Astrocyte (in vitro differentiated cells and primary cell): ENCODE measurements around the gene RPLP2. TPM values are rescaled to one million over a fixed set of nuclear protein-coding genes. Genes with fewer than 3 reads are reported as not detected.

Experiments
- DNase-seq: peaks from one replicate; pipeline ENCODE4 v3.0.0-alpha.2; 2010; ENCODE audit warnings: low read depth
- FAIRE-seq: peaks from 2 replicates; lab custom pipeline; 2011; peaks lifted over from hg19 to GRCh38; lab: Jason Lieb, UNC
- H2AFZ ChIP-seq: 2 replicates; pipeline ENCODE4 v1.6.0; 2012; ENCODE audit warnings: low read depth, low read length, inconsistent platforms
- H3K27ac ChIP-seq: 2 replicates; pipeline ENCODE4 v1.5.1; 2011; ENCODE audit warnings: low read depth, low read length, inconsistent platforms
- H3K27me3 ChIP-seq: 2 replicates; pipeline ENCODE4 v1.6.0; 2011; ENCODE audit warnings: low read length, inconsistent platforms; ENCODE audit not compliant: insufficient read depth
- H3K36me3 ChIP-seq: 2 replicates; pipeline ENCODE4 v1.5.1; 2011; ENCODE audit warnings: low read length, inconsistent platforms; ENCODE audit not compliant: insufficient read depth
- H3K4me1 ChIP-seq: 2 replicates; pipeline ENCODE4 v1.5.1; 2011; ENCODE audit warnings: low read length, inconsistent platforms; ENCODE audit not compliant: insufficient read depth
- H3K4me2 ChIP-seq: 2 replicates; pipeline ENCODE4 v1.6.0; 2012; ENCODE audit warnings: low read length, inconsistent platforms
- H3K4me3 ChIP-seq: 2 replicates; pipeline ENCODE4 v1.5.1; 2011; ENCODE audit warnings: low read depth, mild to moderate bottlenecking, low read length, inconsistent platforms; ENCODE audit not compliant: insufficient read depth
- H3K79me2 ChIP-seq: 2 replicates; pipeline ENCODE4 v1.6.0; 2012; ENCODE audit warnings: mild to moderate bottlenecking, low read length, inconsistent platforms; ENCODE audit not compliant: insufficient read depth
- H3K9ac ChIP-seq: 2 replicates; pipeline ENCODE4 v1.6.0; 2012; ENCODE audit warnings: mild to moderate bottlenecking, low read length, inconsistent platforms
- H3K9me3 ChIP-seq: 2 replicates; pipeline ENCODE4 v1.5.1; 2012; ENCODE audit warnings: low read depth, mild to moderate bottlenecking, low read length, inconsistent platforms; ENCODE audit not compliant: insufficient read depth
- H4K20me1 ChIP-seq: 2 replicates; pipeline ENCODE4 v1.6.0; 2012; ENCODE audit warnings: low read length, inconsistent platforms; ENCODE audit not compliant: insufficient read depth
- H3K27ac Mint-ChIP-seq: one replicate; pipeline ENCODE4 v1.8.0; 2021; ENCODE audit warnings: mild to moderate bottlenecking, mixed read lengths; ENCODE audit not compliant: unreplicated experiment
- H3K27me3 Mint-ChIP-seq: one replicate; pipeline ENCODE4 v1.8.0; 2021; ENCODE audit warnings: low read depth, mixed read lengths; ENCODE audit not compliant: unreplicated experiment
- H3K36me3 Mint-ChIP-seq: one replicate; pipeline ENCODE4 v1.8.0; 2021; ENCODE audit warnings: low read depth, mixed read lengths; ENCODE audit not compliant: unreplicated experiment
- H3K4me1 Mint-ChIP-seq: one replicate; pipeline ENCODE4 v1.8.0; 2021; ENCODE audit warnings: low read depth, mixed read lengths; ENCODE audit not compliant: unreplicated experiment
- H3K4me3 Mint-ChIP-seq: one replicate; pipeline ENCODE4 v1.8.0; 2021; ENCODE audit warnings: mild to moderate bottlenecking, moderate library complexity, mixed read lengths; ENCODE audit not compliant: unreplicated experiment
- H3K9me3 Mint-ChIP-seq: one replicate; pipeline ENCODE4 v1.8.0; 2021; ENCODE audit warnings: mild to moderate bottlenecking, mixed read lengths; ENCODE audit not compliant: unreplicated experiment
- EZH2 ChIP-seq: IDR thresholded peaks from 2 replicates; pipeline ENCODE4 v1.6.1; 2012; ENCODE audit warnings: mild to moderate bottlenecking, low read length, inconsistent platforms; ENCODE audit not compliant: insufficient read depth
- total RNA-seq: library from RNA; stranded (reverse); gene quantifications from 2 replicates; pipeline ENCODE4 v1.2.1, GENCODE V29; 2021
- TF ChIP-seq, protein P1 (sequence below): IDR thresholded peaks from 2 replicates; pipeline ENCODE4 v1.5.1; 2011; ENCODE audit warnings: low read depth, mild to moderate bottlenecking, inconsistent platforms, low read length, moderate library complexity; ENCODE audit not compliant: insufficient read depth

Gene RPLP2
- total RNA-seq, 1 donor from 2014 or later = 1,666 TPM

DNA sequence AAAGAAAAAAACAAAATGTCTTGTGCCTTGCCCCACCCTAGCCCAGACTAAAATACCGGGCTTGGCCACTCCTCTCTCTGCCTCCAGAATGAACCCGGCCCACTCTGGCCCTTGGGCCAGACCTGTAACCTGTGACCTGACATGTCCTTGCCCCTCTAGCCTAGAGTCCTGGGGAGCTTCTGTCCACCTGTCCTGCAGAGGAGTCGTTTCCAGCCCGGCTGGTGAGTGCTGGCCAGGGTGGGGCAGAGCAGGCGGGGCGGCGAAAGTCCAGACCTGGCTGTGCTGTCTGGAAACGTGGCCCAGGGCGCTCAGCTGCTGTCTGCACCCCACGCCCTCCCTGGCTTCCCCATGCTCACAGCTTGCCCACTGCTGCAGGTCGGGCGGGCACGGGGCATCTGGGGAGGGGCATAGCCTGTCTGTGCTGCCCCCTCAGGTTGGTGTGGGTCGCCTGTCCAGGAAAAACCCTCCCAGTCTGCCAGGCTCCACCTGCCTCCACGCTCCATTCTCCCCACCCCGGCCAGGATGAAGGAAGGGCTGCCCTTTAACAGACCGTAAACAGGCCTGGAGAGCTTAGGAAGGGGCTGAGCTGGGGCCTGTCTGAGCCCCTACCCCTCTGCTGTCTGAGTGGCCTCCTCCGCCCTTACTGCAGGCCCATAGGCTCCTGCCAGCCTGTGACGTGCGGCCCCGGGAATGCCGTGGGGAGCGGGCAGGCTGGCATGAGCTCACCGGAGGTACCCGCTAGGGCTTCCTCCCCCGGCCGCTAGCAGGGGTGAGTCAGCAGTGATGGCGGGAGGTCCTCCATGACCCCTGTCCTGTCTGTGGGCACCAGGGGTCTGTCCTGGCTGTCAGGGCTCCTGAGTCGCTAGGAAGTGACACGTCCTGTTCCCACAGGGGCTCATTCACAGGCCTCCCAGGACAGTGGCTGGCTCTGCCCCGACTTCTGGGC lies 24.9 kb downstream of the RPLP2 start:
- peak; percentile 63 for FAIRE-seq
- Histone ChIP-seq H2AFZ (no peak overlapping the region), H3K79me2 (peaks cover 67% of the 10 kb centered on the region), H3K4me1 (peaks cover 57% of the 10 kb centered on the region), H3K27me3 (no peaks in the 10 kb centered on the region), H3K4me2 (peak overlapping the region; percentile 98), H3K36me3 (peaks cover 13% of the 10 kb centered on the region), H4K20me1 (peaks cover 75% of the 10 kb centered on the region), H3K9ac (peak overlapping the region; percentile 92), H3K27ac (peak overlapping the region; percentile 79), H3K9me3 (no peaks in the 10 kb centered on the region), H3K4me3 (peak overlapping the region; percentile 65)
- peak overlapping the region; percentile 98 for H3K27ac Mint-ChIP-seq
- peaks cover 12% of the 10 kb centered on the region for H3K4me1 Mint-ChIP-seq
- H3K27me3 Mint-ChIP-seq = peaks cover 1% of the 10 kb centered on the region
- TF ChIP-seq, protein P1, sequence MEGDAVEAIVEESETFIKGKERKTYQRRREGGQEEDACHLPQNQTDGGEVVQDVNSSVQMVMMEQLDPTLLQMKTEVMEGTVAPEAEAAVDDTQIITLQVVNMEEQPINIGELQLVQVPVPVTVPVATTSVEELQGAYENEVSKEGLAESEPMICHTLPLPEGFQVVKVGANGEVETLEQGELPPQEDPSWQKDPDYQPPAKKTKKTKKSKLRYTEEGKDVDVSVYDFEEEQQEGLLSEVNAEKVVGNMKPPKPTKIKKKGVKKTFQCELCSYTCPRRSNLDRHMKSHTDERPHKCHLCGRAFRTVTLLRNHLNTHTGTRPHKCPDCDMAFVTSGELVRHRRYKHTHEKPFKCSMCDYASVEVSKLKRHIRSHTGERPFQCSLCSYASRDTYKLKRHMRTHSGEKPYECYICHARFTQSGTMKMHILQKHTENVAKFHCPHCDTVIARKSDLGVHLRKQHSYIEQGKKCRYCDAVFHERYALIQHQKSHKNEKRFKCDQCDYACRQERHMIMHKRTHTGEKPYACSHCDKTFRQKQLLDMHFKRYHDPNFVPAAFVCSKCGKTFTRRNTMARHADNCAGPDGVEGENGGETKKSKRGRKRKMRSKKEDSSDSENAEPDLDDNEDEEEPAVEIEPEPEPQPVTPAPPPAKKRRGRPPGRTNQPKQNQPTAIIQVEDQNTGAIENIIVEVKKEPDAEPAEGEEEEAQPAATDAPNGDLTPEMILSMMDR = no peak
- TF ChIP-seq EZH2 = no peak
- no peaks in the 10 kb centered on the region for H3K9me3 Mint-ChIP-seq
- H3K4me3 Mint-ChIP-seq = peak overlapping the region; percentile 91
- H3K36me3 Mint-ChIP-seq = no peaks in the 10 kb centered on the region
- peak; percentile 67 for DNase-seq

DNA sequence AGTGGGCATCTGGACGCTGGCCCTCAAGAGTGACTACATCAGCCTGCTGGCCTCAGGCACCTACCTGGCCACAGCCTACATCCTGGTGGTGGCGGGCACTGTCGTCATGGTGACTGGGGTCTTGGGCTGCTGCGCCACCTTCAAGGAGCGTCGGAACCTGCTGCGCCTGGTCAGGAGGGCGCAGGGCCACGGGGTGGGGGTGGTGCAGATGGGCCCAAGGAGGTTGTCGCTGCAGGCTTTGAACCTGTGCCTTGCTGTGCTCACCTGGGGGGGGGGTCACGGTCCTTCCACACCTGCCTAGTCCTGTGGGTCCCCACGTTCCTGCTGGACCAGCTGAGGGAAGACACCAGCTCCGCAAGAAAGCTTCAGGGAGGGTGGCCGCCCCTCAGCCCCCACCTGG lies 26.5 kb downstream of the RPLP2 start:
- Histone ChIP-seq H3K9ac (no peak overlapping the region), H3K27ac (no peak overlapping the region), H3K4me2 (no peak overlapping the region), H4K20me1 (peaks cover 83% of the 10 kb centered on the region), H3K79me2 (peaks cover 83% of the 10 kb centered on the region), H3K4me1 (peaks cover 56% of the 10 kb centered on the region), H3K36me3 (peaks cover 19% of the 10 kb centered on the region), H3K27me3 (no peaks in the 10 kb centered on the region), H2AFZ (no peak overlapping the region), H3K9me3 (no peaks in the 10 kb centered on the region), H3K4me3 (no peak overlapping the region)
- TF ChIP-seq, protein P1 = no peak
- TF ChIP-seq EZH2 = no peak
- FAIRE-seq = no peak
- Mint-ChIP-seq H3K4me1 (peaks cover 22% of the 10 kb centered on the region), H3K27me3 (peaks cover 1% of the 10 kb centered on the region), H3K9me3 (no peaks in the 10 kb centered on the region), H3K36me3 (peaks cover 6% of the 10 kb centered on the region), H3K4me3 (no peak overlapping the region), H3K27ac (no peak overlapping the region)
- no peak for DNase-seq

DNA sequence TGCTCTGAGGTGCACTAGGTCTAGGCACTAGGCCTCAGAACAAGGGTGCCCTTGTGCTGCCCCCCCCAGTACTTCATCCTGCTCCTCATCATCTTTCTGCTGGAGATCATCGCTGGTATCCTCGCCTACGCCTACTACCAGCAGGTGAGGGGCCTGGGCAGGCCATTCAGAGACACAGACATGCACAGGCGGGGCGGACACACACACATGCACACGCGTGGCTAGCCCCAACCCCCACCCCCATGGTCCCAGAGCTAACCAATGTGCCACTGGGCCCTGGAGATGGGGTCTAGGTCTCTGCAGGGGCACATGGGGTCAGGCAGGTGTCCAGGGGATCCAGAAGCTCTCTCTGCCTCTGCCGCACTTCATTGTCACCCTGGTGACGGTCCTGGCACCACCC lies 26.9 kb downstream of the RPLP2 start:
- no peak overlapping the region for H3K27ac ChIP-seq
- peaks cover 83% of the 10 kb centered on the region for H4K20me1 ChIP-seq
- Mint-ChIP-seq H3K36me3 (peaks cover 6% of the 10 kb centered on the region), H3K4me3 (no peak overlapping the region), H3K9me3 (no peaks in the 10 kb centered on the region), H3K27ac (no peak overlapping the region), H3K27me3 (peaks cover under 1% of the 10 kb centered on the region), H3K4me1 (peaks cover 22% of the 10 kb centered on the region)
- no peak for DNase-seq
- no peak overlapping the region for H3K4me2 ChIP-seq
- H3K4me3 ChIP-seq = no peak overlapping the region
- no peaks in the 10 kb centered on the region for H3K27me3 ChIP-seq
- no peak for TF ChIP-seq EZH2
- H3K79me2 ChIP-seq = peaks cover 87% of the 10 kb centered on the region
- H3K9me3 ChIP-seq = no peaks in the 10 kb centered on the region
- peaks cover 19% of the 10 kb centered on the region for H3K36me3 ChIP-seq
- FAIRE-seq = no peak
- H3K9ac ChIP-seq = no peak overlapping the region
- no peak overlapping the region for H2AFZ ChIP-seq
- H3K4me1 ChIP-seq = peaks cover 53% of the 10 kb centered on the region
